HEK293 (cell line): ENCODE measurements around the gene BIK.

Experiments
- CTCF ChIA-PET: fragments of 350-600 bp; formaldehyde crosslinking; extraction: SDS; loops from one replicate; lab custom pipeline; 2021; ENCODE audit warnings: antibody characterized with exemption; lab: Yijun Ruan, JAX
- POLR2A ChIA-PET: fragments of 300-600 bp; formaldehyde crosslinking; extraction: SDS; loops from one replicate; lab custom pipeline; 2020; ENCODE audit warnings: antibody characterized with exemption, inconsistent platforms; lab: Yijun Ruan, JAX
- H3K27ac ChIP-seq: fragments of 200-500 bp; sonication (Bioruptor generic); 2 replicates; pipeline ENCODE4 v1.5.1; 2014; ENCODE audit warnings: low read depth, low read length, control low read depth, inconsistent platforms; ENCODE audit errors: extremely low read depth
- H3K36me3 ChIP-seq, 2 experiments: fragments of 200-500 bp in 1 of 2; sonication (Bioruptor generic) in 1 of 2; 1 replicate in 1 of 2; 2 replicates in 1 of 2; pipeline ENCODE4 v1.5.1; 2014 to 2017; ENCODE audit warnings: inconsistent platforms in 2 of 2, low read length in 2 of 2; ENCODE audit not compliant: control insufficient read depth in 2 of 2, insufficient read depth in 1 of 2
- H3K4me1 ChIP-seq: fragments of 200-500 bp; sonication (Bioruptor generic); 2 replicates; pipeline ENCODE4 v1.5.1; 2014; ENCODE audit warnings: mild to moderate bottlenecking, low read length, inconsistent platforms; ENCODE audit not compliant: control insufficient read depth, insufficient read depth
- H3K4me3 ChIP-seq: 2 replicates; pipeline ENCODE4 v1.5.1; 2011; ENCODE audit warnings: low read depth, mild to moderate bottlenecking, control low read depth, low read length, moderate library complexity
- H3K9me3 ChIP-seq: fragments of 200-500 bp; sonication (Bioruptor generic); 2 replicates; pipeline ENCODE4 v1.5.1; 2014; ENCODE audit warnings: low read depth, low read length, inconsistent platforms; ENCODE audit not compliant: control insufficient read depth, insufficient read depth
- GLIS1 ChIP-seq: fragments of 450-650 bp; formaldehyde crosslinking; IDR thresholded peaks from 2 replicates; pipeline ENCODE4 v1.5.1; 2016; ENCODE audit warnings: missing biosample characterization, missing genetic modification characterization
- KLF17 ChIP-seq: fragments of 450-650 bp; formaldehyde crosslinking; IDR thresholded peaks from 2 replicates; pipeline ENCODE4 v1.5.1; 2016; ENCODE audit warnings: missing biosample characterization, missing genetic modification characterization
- PRDM1 ChIP-seq: fragments of 450-650 bp; formaldehyde crosslinking; IDR thresholded peaks from 2 replicates; pipeline ENCODE4; 2016; ENCODE audit warnings: missing biosample characterization, missing genetic modification characterization
- ZBTB17 ChIP-seq: fragments of 450-650 bp; formaldehyde crosslinking; IDR thresholded peaks from 2 replicates; pipeline ENCODE4 v1.5.1; 2016; ENCODE audit warnings: missing biosample characterization, missing genetic modification characterization
- ZBTB48 ChIP-seq: fragments of 450-650 bp; formaldehyde crosslinking; IDR thresholded peaks from 2 replicates; pipeline ENCODE4 v1.5.1; 2016; ENCODE audit warnings: missing biosample characterization, missing genetic modification characterization
- ZFP69B ChIP-seq: fragments of 450-650 bp; formaldehyde crosslinking; IDR thresholded peaks from 2 replicates; pipeline ENCODE4 v1.5.1; 2016; ENCODE audit warnings: missing biosample characterization, missing genetic modification characterization
- ZIC2 ChIP-seq: fragments of 450-650 bp; formaldehyde crosslinking; IDR thresholded peaks from 2 replicates; pipeline ENCODE4 v1.5.1; 2016; ENCODE audit warnings: missing biosample characterization, missing genetic modification characterization
- ZNF121 ChIP-seq: fragments of 450-650 bp; formaldehyde crosslinking; IDR thresholded peaks from 2 replicates; pipeline ENCODE4 v1.5.1; 2016; ENCODE audit warnings: missing biosample characterization, missing genetic modification characterization
- ZNF146 ChIP-seq: fragments of 450-650 bp; formaldehyde crosslinking; IDR thresholded peaks from 2 replicates; pipeline ENCODE4 v1.5.1; 2016; ENCODE audit warnings: missing biosample characterization, missing genetic modification characterization
- ZNF248 ChIP-seq: fragments of 450-650 bp; formaldehyde crosslinking; IDR thresholded peaks from 2 replicates; pipeline ENCODE4 v1.5.1; 2017; ENCODE audit warnings: missing biosample characterization, missing genetic modification characterization
- ZNF366 ChIP-seq: fragments of 450-650 bp; formaldehyde crosslinking; conservative IDR thresholded peaks from 2 replicates; pipeline ENCODE4 v1.5.1; 2016; ENCODE audit warnings: missing biosample characterization, missing genetic modification characterization
- ZNF398 ChIP-seq: fragments of 450-650 bp; formaldehyde crosslinking; IDR thresholded peaks from 2 replicates; pipeline ENCODE4 v1.5.1; 2017; ENCODE audit warnings: missing biosample characterization, missing genetic modification characterization
- ZNF600 ChIP-seq: fragments of 450-650 bp; formaldehyde crosslinking; IDR thresholded peaks from 2 replicates; pipeline ENCODE4 v1.5.1; 2016; ENCODE audit warnings: missing biosample characterization, missing genetic modification characterization
- ZNF692 ChIP-seq: fragments of 450-650 bp; formaldehyde crosslinking; IDR thresholded peaks from 2 replicates; pipeline ENCODE4 v1.5.1; 2016; ENCODE audit warnings: missing biosample characterization, missing genetic modification characterization

BIK gene

GRCh38 chr22:43164636-43165035, 54.1 kb downstream of the BIK start:
- TF ChIP-seq ZBTB17 (tag by site-specific recombination) = peak; percentile 86
- no peak for TF ChIP-seq GLIS1 (tag by site-specific recombination)
- no peak for TF ChIP-seq ZNF366 (tag by site-specific recombination)
- TF ChIP-seq ZBTB48 = 0 out of 2 replicates have a peak, but pooled peaks have one; percentile 28
- CTCF ChIA-PET = no interaction called here
- Histone ChIP-seq H3K4me3 (no peak overlapping the region), H3K9me3 (no peaks in the 10 kb centered on the region), H3K27ac (no peak overlapping the region), H3K36me3 (peaks cover 0 to 34% of the 10 kb centered on the region in 2 experiments; a peak in 1 of 3 replicates), H3K4me1 (no peaks in the 10 kb centered on the region)
- POLR2A ChIA-PET = interaction anchor here (1.2 to 1.5 kb wide), 3 partner anchors 16 to 23 kb away, joined by 4 to 5 read pairs (median 4); no protein-coding TSS in a partner anchor

GRCh38 chr22:43166132-43166930, 55.8 kb downstream of the BIK start:
- TF ChIP-seq ZNF146 (tag by site-specific recombination) = no peak
- TF ChIP-seq ZFP69B (tag by site-specific recombination) = no peak
- no peak for TF ChIP-seq ZNF600 (tag by site-specific recombination)
- Histone ChIP-seq H3K9me3 (no peaks in the 10 kb centered on the region), H3K4me3 (no peak overlapping the region), H3K27ac (no peak overlapping the region), H3K4me1 (no peaks in the 10 kb centered on the region), H3K36me3 (peaks cover 6 to 51% of the 10 kb centered on the region in 2 experiments; a peak in 2 of 3 replicates)
- ChIA-PET POLR2A (no interaction called here), CTCF (interaction anchor here (1.0 to 1.1 kb wide), 2 partner anchors 62 to 63 kb away, joined by 3 read pairs; no protein-coding TSS in a partner anchor)

GRCh38 chr22:43167001-43167589, 56.5 kb downstream of the BIK start:
- Histone ChIP-seq H3K4me3 (no peak overlapping the region), H3K4me1 (no peaks in the 10 kb centered on the region), H3K9me3 (no peaks in the 10 kb centered on the region), H3K27ac (no peak overlapping the region), H3K36me3 (peaks cover 6 to 58% of the 10 kb centered on the region in 2 experiments; a peak in 2 of 3 replicates)
- CTCF ChIA-PET = interaction anchor here (1.0 to 1.1 kb wide), 2 partner anchors 61 to 62 kb away, joined by 3 read pairs; no protein-coding TSS in a partner anchor
- TF ChIP-seq ZIC2 = peak; percentile 32; the same call in 1 of the 2 replicates
- TF ChIP-seq ZNF121 (tag by site-specific recombination) = no peak
- TF ChIP-seq ZNF692 = no peak
- no peak for TF ChIP-seq ZNF248
- TF ChIP-seq KLF17 = no peak
- no peak for TF ChIP-seq ZNF398 (tag by site-specific recombination)
- peak; percentile 36 for TF ChIP-seq GLIS1 (tag by site-specific recombination)
- no peak for TF ChIP-seq PRDM1 (tag by site-specific recombination)
- POLR2A ChIA-PET = no interaction called here
